ENCODE measurements around the gene TET3.
"Not testable (repeated sequence)": the region's sequence is repeated elsewhere in the genome, so short reads cannot be mapped to it uniquely, and the experiment has no call there.

Gene TET3

DNA sequence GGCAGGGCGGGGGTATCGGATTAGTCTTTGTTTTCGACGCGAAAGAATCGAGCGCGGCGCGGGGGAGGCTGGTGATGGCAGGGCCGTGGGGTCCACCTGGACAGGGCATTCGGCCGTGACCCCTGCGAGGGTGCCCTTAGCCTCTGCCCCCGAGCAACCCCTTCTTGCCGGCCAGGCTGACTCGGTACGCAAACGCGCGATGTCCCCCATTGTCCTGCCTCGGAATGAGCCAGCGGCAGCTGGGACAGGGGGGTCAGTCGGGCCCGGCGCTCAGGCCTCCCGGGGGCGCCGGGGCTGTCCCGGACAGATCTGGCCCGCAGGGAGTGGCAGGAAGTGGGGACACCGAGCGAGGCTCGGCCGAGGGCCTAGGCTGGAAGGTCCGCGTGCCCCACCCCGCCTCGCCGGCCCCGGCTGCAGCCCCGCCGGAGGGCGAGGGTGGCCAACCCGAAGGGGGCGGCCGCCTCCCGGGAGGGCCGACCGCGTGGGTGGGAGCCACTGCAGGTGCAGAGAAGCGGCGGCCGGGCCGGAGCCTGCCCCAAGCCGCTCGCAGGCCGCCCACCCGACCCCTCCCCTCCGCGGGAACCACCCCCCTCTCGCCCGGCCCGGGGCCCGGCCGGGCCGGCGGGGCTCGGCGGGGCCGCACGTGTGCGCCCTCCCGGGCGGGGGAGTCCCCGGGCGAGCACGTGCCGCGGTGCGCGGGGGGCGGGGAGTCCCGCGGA lies at the start of gene TET3:
Gene TET3, plus strand, starts transcription at position 708 of the 719 bp plus-strand sequence. CDS start 1,494 bp downstream, outside the sequence.
- DNase-seq (ENCODE audit: low spot score), result peak; percentile 44

DNA sequence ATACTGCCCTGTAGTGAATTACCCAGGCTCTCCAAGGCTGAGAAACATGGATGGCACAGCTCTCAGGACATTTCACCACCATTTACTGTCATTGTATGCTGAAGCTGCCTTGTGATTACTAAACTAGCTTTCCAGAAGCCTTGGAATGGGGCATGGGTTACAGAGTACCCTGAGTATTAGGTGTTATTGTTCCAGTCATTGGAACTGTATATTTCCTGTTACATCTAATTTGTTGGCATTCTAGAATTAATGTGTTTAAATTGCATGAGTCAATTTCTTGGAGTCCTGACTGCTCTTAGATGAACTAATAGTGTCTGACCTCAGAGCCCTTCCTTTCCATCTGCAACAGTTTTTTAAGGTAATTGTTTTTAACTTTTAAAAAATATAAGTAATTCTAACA lies 49.1 kb upstream of the TET3 start:
- no peak for DNase-seq (ENCODE audit: low spot score)

DNA sequence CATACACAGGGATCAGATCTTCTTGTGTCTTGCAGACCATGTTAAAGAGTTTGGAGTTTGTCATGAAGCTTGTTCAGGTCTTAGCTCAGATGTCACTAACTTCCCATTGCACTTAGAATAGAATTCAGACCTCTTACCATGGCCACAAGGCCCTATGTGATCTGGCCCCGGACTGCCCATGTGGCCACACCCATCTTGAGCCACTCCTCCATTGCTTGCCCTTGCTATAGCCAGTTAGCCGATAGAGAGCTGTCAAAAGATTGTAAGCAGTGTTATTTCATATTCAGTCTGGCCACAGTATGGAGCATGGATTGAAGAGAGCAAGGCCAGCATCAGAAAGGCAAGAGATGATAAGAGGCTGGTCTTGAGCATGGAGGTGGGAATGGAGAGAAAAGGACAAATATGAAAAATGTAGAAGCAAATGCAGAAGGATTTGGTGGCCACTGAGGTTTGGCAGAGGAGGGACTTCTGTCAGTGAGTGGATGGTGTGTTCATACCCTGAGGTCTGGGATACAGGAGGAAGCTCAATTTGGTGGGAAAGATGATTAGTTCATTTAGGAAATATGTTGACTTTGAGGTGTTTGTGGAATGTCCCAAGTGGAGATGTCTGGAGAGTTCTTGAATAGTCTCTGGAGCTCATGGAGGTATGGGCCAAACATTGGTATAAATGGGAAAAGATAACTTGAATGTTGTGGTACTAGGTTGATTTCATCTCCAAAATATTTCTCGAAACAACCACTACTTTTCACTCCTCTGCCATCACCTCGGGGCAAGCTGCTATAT lies 47.4 kb upstream of the TET3 start:
- no peak for DNase-seq (ENCODE audit: low spot score)

DNA sequence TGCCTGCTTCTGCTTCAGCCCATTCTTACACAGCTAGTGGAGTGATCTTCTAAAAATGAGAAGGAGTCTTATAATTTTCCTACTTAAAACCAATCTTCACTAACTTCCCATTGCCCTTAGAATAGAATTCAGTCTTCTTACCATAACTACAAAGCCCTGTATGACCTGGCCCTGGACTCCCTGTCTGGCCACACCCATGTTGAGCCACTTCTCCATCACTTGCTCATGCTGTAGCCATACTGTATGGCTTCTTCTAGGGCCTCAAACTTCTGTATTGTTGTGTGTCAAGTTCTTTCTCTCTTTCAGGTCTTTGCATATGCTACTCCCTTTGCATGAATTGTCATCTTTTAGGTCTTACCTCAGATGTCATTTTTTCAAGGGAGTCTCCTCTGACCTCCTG lies 46.8 kb upstream of the TET3 start:
- no peak for DNase-seq (ENCODE audit: low spot score)

DNA sequence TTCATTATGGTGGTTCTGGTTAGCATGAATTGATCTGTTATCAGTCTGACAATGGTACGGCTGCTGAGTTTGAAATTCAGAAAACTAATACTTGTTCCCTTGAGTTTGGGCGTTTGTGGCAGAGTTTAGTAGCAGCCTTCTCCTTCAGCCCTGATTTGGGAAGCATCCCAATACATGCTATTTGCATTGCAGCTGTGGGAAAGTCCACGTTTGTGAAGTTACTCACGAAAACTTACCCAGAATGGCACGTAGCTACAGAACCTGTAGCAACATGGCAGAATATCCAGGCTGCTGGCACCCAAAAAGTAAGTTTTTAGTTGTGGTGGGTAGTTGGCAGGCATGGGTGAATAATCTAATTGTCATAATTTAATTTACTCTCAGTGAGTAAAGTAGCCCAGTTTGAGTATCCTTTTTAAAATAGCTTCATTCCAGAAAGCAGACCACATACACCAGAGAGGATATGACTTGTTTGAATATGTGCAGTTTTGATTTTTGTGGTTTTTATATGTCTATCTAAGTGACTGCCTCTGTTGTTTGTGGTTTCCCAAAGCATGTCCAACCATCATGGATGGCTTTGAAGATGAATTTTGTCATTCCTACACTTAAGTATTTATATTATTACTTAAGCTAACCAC lies 45.9 kb upstream of the TET3 start:
- no peak for DNase-seq (ENCODE audit: low spot score)

DNA sequence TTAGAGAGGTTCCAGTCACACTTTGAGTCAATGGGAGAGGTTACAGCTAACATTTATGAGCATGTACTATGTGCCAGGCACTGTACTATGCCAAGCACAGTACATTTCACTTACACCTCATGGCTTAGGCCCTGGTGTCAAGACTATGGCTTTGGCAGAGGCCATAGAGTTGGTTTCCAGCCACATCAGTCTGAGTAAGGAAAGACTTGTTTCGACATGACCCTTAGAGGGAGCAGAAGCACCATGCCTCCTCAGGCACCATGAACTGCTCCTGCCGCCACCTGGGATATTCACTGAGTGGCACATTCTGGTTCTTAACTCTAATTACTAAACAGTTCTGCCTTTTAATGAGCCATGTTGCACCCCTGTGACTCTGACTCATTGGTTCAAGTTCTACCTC lies 45.3 kb upstream of the TET3 start:
- DNase-seq (ENCODE audit: low spot score), result peak; percentile 37

DNA sequence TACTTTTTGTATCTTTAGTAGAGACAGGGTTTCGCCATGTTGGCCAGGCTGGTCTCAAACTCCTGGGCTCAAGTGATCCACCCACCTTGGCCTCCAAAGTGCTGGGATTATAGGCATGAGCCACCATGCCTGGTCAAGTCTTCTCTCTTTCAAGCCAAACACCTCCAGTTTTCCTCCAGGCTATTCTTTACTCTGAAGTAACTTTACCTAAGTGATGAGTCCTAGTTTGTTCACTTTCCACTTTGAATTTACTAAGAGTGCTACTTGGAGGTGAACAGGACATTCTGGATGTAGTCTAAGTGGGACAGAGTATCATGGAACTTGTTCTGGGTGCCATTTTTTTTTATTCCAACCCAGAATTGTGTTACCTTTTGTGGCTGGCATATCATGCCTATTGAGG lies 44.6 kb upstream of the TET3 start:
- not testable (repeated sequence) for DNase-seq (ENCODE audit: low spot score)

DNA sequence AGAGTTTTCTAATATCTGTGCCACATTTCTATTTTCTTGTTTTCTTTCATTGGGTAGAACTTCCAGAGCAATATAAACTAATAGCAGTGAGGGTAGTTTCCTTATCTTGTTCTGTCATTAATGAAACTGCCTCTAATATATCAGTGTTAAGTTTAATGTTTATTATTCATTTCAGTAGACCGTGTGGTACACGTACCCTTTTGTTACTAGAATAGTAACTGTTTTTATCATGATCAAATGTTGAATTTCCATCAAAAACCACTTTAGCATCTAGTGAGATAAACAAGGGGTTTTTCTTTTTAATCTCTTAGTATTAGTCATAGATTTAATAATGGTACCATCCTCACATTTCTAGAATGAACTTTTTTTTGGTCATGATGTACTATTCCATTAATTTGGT lies 42.0 kb upstream of the TET3 start:
- DNase-seq (ENCODE audit: low spot score), result no peak

DNA sequence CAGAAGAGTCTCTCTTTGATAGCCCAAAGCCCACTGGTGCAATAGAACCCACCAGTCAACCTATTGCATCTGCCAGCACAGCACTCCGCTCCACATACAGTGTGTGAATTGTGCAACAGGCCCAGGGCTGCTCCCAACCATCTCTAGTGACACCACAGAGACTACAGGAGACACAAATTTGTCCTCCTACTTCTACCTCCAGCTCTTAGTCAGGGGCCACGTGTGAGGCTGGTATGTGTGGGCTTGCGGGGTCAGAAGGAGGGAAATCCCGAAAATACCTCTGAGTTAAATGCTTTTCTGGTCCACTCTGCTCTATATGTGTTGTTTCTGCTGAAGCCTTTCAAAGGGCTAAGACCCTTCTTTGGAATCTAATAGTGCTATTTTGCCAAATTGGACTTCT lies 40.0 kb upstream of the TET3 start:
- no peak for DNase-seq (ENCODE audit: low spot score)

DNA sequence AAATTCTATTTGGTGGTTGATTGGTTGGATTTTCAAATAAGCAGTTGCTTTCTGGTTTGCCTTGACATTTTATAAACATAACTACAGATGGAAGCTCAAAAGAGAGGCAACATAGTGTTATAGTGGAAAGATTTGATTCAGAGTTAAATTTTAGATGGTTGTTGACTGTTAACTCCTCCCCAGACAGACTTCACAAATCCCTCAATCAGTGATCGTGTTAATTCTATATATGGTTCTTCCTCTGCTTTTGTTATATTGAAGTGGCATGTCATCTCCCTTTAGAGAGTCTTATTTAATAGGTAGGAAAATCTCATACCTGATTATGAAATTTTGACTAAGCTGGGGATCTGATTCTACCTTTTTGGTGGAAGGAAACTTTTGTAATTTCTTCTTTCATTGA lies 38.5 kb upstream of the TET3 start:
- DNase-seq (ENCODE audit: low spot score), result no peak

DNA sequence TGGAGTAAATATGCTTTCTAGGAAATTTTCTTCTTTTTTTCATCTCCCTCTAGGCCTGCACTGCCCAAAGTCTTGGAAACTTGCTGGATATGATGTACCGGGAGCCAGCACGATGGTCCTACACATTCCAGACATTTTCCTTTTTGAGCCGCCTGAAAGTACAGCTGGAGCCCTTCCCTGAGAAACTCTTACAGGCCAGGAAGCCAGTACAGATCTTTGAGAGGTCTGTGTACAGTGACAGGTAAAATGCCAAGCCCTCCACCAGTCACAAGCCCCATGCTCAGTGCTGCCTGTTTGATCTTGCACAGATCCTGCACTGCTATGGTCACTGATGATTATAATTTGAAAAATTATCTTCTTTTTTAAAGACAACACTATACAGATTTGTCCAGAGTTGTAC lies 38.0 kb upstream of the TET3 start:
- no peak for DNase-seq (ENCODE audit: low spot score)

DNA sequence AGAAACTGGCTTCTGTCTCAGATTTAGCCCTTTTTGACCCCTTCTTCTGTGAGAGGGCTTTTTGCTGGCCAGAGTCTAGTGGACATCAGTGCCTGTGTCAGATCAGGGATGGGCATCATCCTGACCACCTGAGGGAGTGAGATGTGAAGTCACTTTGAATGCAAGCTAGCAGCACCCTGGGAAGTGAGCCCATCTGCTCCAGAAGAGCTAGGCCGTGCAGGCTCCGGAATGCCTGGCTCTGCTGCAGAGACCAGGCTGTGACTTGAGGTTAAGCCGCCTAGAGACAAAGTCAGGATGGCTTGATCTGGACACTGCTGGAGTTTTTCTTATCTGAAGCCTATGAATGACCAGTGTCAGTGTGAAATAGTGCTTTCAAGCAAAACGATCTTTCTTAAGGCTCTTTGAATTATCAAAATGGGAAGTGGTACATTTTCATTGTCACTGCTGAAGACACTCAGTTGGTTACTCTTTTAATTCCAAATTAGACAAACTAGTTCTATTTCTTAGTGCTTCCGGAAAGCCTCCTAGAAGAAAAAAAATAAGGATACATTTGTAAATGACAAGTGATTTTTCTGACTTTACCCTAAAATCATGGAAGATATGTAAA lies 37.2 kb upstream of the TET3 start:
- DNase-seq (ENCODE audit: low spot score), result no peak

DNA sequence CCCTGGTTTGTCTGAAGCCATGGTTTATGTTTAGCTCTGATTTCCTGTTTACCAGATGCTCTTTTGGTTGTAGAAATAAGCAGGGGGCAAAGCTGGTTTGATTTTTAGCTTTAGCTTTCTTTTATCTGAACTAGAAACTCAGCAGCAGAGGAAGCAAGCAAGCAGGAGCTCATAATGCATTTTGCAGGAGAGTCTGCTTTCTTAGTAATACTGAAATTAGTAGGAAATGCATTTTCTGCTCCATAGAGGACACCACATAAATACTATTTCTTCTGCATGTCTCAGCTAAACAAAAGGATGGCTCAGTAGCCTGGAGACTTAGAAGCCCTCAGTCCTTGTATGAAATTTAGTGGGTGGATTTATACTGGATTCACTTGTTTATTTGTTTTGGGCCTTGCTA lies 34.9 kb upstream of the TET3 start:
- no peak for DNase-seq (ENCODE audit: low spot score)

DNA sequence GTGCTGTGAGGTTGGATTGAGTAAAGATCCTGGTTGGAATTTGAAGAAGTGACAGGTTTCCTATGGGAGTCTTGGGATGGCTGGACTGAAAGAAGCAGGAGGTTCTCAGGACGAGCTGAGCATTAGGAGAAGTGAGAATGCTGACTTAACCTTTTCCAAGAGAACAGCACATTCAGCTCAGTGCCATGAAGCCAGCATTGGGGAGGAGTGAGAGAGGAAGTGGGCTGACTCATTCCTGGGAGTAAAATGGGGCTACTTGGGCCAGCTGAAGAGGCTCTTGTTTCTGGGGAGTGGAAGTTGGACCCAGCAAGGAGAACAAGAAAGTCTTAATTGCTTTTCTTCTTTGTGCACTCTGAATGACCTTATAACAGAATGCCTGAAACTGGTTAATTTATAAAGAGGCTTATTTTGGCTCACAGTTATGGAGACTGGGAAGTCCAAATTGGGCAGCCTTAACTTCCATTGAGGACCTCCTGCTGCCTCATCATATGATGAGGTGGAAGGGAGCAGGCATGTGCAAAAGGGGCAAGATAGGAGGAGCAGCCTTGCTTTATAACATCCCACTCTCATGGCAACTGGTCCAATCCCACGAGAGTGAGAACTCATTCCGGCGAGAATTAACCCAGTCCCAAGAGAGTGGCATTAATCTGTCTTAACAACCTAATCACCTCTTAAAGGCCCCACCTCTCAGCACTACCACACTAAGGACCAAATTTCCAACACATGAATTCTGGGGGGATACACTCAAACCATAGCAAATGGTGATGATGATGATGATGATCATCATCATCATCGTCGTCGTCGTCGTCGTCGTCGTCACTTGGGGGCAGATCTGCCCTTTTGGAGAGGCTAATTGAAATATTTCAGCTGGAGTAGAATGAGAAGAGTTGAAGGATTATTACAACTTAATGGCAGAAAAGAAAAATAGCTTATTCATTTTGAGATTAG lies 31.9 kb upstream of the TET3 start:
- DNase-seq (ENCODE audit: low spot score), result no peak

DNA sequence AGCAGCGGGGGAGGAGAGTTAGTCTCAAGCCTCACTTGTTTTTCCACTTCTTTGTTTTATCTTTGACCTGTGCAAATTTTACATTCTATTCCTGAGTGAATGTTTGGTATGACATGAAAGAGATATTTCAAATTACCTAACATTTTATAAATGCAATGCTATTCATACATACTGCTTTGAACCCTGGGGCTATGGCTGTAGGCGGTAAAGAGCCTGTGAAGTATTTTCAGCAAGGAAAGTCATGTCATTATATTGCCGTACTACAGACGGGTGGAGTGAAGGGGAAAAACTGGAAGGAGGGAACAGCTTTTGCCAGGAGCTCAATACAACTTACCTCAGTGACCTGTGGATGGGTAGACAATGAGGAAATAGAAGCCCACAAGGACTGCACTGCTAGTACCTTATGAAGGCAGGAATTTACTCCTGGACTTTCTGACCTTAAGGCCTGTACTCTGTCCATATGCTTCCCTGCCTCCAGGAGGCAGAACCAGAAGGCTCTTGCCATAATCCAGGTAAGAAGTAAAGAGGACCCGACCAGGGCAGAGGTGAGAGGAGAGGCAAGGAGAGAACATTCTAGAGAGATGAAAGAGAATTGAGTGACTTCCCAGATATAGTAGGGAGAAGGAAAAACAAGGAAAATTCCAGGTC lies 28.4 kb upstream of the TET3 start:
- DNase-seq (ENCODE audit: low spot score), result no peak

DNA sequence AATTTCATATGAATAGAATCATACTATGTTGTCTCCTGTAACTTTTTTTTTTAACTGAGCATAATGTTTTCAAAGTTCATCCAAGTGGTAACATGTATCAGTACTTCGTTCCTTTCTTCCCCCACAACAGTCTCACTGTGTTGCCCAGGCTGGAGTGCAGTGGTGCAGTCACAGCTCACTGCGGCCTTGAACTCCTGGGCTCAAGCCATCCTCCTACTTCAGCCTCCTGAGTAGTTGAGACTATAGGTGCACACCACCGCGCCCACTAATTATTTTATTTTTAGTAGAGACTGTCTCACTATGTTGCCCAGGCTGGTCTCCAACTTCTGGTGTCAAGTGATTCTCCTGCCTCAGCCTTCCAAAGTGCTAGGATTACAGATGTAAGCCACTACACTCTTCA lies 23.4 kb upstream of the TET3 start:
- DNase-seq (ENCODE audit: low spot score), result no peak

DNA sequence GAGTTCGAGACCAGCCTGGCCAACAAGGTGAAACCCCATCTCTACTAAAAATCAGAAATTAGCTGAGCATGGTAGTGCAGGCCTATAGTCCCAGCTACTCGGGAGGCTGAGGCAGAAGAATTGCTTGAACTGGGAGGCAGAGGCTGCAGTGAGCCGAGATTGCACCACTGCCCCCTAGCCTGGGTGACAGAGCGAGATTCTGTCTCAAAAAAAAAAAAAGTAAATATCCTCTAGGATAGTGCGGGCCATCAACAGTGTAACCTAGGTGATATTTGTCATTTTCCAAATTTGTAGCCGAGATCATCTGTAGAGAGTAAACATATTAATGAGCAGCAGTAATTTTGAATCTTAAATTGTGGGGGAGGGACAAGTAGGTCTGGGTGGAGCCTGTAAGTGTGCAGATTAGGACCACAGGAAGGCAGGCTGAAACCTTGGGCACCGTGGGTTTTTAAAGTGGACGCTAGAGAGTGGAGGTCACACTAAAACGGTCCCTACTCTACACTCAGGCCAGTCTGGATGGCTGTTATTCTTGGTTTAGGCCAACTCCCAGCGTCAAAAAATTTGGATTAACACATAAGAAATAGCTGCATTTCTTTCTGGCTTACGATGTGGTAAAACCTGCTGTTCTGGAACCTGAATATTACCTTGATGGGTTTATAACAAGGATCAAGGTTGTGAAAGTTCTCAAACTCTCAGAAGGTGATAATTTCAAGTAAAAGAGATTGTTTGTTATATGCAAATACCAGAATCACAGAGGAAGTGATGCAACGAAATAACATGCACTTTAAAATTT lies 22.7 kb upstream of the TET3 start:
- no peak for DNase-seq (ENCODE audit: low spot score)

DNA sequence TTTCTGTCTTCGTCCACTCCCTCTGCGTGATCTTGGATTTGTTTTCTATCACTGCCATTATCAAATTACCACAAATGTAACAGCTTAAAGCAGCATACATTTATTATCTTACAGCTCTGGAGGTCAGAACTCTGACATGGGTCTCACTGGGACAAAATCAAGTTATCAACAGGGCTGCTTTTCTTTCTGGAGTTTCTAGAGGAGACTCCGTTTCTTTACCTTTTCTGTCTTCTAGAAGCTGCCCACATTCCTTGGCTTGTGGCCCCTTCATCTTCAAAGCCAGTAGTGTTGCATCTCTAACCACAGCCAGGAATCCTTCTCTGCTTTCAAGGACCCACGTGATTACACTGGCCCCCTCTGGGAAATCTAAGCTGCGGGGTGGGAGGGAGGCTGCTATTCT lies 21.9 kb upstream of the TET3 start:
- DNase-seq (ENCODE audit: low spot score), result no peak

DNA sequence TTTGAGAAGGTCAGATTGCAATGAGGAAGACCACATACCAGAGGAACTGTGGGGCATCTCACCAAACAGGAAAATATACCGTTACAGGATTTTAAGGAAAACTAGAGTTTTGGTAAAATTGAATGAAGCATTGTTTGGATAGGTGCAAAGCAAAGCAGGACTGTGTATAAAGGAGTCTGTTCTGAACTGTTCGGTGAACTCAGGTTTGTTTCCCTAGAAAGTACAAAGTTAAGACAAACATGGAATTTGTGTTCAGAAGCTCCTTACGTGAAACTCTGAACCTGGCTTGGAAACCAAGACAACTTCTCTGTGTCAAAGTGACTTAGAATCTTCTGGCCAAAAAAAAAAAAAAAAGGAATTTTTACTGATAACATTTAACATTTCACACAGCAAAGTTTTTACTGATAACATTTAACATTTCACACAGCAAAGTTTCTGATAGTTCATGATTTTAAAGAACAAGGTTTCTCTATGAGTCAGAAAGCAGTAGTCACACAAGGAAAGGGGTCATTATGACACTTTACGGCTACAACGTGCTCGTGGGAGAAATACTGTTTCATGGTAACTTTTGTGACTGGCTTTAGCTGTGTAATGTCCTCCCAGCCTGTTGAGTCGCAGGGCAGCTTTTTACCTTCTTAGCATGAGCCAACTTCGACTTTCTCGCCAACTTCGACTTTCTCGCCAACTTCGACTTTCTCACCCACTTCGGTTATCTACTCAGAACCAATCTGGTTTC lies 21.2 kb upstream of the TET3 start:
- DNase-seq (ENCODE audit: low spot score), result no peak

DNA sequence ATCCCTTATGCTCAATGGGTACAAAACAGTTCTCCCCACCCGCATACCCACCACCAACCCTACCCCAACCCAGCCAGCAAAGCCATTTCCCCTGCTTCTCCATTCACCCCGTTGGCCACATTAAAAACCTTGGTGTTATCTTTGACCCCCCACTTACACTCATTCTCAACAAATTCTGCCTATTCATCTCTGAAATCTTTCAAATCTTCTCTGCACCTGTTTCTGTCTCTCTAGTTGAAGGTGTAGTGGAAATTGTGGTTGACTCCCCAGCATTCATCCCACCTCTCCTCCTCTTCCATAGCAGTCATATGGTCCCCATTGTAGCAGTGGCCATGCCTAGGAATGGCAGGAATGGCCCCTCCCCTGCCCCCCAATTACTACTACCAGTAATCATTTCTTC lies 20.5 kb upstream of the TET3 start:
- no peak for DNase-seq (ENCODE audit: low spot score)

All from hematopoietic multipotent progenitor cell treated with erythropoietin and hydrocortisone succinate and interleukin-3 and kit ligand, for 17 days (in vitro differentiated cells).